Naive thymus-derived CD4-positive, alpha-beta T cell (primary cell): ENCODE data around the gene UBE3D. TPM values are rescaled to one million over a fixed set of nuclear protein-coding genes. Genes with fewer than 3 reads are reported as not detected.

ENCODE experiments used
- ATAC-seq: fragments of 150-1000 bp; cut with Tn5 transposase; 2 replicates; pipeline ENCODE4 v1.10.0; 2021; ENCODE audit warnings: mild to moderate bottlenecking, moderate library complexity
- CTCF ChIA-PET: fragments of 350-600 bp; sonication (Branson Sonifier 250); formaldehyde crosslinking; loops from one replicate; lab custom pipeline; 2021; ENCODE audit warnings: antibody characterized with exemption; lab: Charles Lee
- POLR2A ChIA-PET: fragments of 350-600 bp; sonication (Branson Sonifier 250); formaldehyde crosslinking; loops from one replicate; lab custom pipeline; 2021; ENCODE audit warnings: antibody characterized with exemption, inconsistent platforms; lab: Charles Lee
- DNase-seq, 9 donors: peaks; one replicate each; pipeline versions ENCODE4 v3.0.0 to v3.0.0-alpha.2; 2020 to 2022; ENCODE audit warnings: mixed read lengths in 1 of 9
- H3K27ac ChIP-seq: one replicate; pipeline ENCODE4 v1.7.0; 2013; ENCODE audit warnings: mild to moderate bottlenecking, low read depth, low read length, moderate library complexity
- H3K27me3 ChIP-seq, 2 donors: one replicate each; pipeline ENCODE4 v1.7.0; 2013; ENCODE audit warnings: low read length in 2 of 2, mild to moderate bottlenecking in 2 of 2, moderate library complexity in 2 of 2; ENCODE audit not compliant: control insufficient read depth in 2 of 2, insufficient read depth in 2 of 2
- H3K36me3 ChIP-seq, 3 experiments: 1 replicate in 2 of 3; 2 replicates in 1 of 3; pipeline ENCODE4 v1.7.0; 2013; ENCODE audit warnings: low read length in 3 of 3, mild to moderate bottlenecking in 3 of 3, moderate library complexity in 1 of 3; ENCODE audit not compliant: insufficient read depth in 3 of 3, control insufficient read depth in 2 of 3
- H3K4me1 ChIP-seq, 2 donors: one replicate each; pipeline ENCODE4 v1.7.0; 2013; ENCODE audit warnings: low read length in 2 of 2, mild to moderate bottlenecking in 2 of 2, moderate library complexity in 1 of 2; ENCODE audit not compliant: control insufficient read depth in 2 of 2, insufficient read depth in 2 of 2
- H3K4me3 ChIP-seq: 2 replicates; pipeline ENCODE4 v1.7.0; 2013; ENCODE audit warnings: mild to moderate bottlenecking, low read length
- H3K9me3 ChIP-seq, 3 experiments: 1 replicate in 2 of 3; 2 replicates in 1 of 3; pipeline ENCODE4 v1.7.0; 2013; ENCODE audit warnings: low read length in 3 of 3; ENCODE audit not compliant: control insufficient read depth in 2 of 3
- H3K27ac Mint-ChIP-seq, 9 donors: one replicate each; pipeline ENCODE4 v1.8.0; 2020 to 2022; ENCODE audit warnings: mixed read lengths in 9 of 9, mild to moderate bottlenecking in 8 of 9, moderate library complexity in 5 of 9, inconsistent platforms in 2 of 9
- H3K27me3 Mint-ChIP-seq, 5 donors: one replicate each; pipeline ENCODE4 v1.8.0; 2021 to 2022; ENCODE audit warnings: mixed read lengths in 5 of 5, mild to moderate bottlenecking in 1 of 5
- H3K36me3 Mint-ChIP-seq, 5 donors: one replicate each; pipeline ENCODE4 v1.8.0; 2020 to 2022; ENCODE audit warnings: mixed read lengths in 5 of 5, mild to moderate bottlenecking in 3 of 5, inconsistent platforms in 1 of 5
- H3K4me1 Mint-ChIP-seq, 7 donors: one replicate each; pipeline ENCODE4 v1.8.0; 2020 to 2022; ENCODE audit warnings: mixed read lengths in 7 of 7, mild to moderate bottlenecking in 3 of 7, inconsistent platforms in 1 of 7
- H3K4me3 Mint-ChIP-seq, 10 donors: one replicate each; pipeline ENCODE4 v1.8.0; 2020 to 2022; ENCODE audit warnings: mild to moderate bottlenecking in 10 of 10, mixed read lengths in 10 of 10, moderate library complexity in 6 of 10, inconsistent platforms in 2 of 10
- H3K9me3 Mint-ChIP-seq, 11 donors: one replicate each; pipeline ENCODE4 v1.8.0; 2020 to 2022; ENCODE audit warnings: mixed read lengths in 11 of 11, mild to moderate bottlenecking in 4 of 11, inconsistent platforms in 1 of 11, moderate library complexity in 1 of 11
- intact Hi-C, 2 donors: fragments of 100-400 bp; cut with micrococcal nuclease; formaldehyde crosslinking; loops; one replicate each; pipeline ENCODE4 v1.15.1; 2023
- polyA plus RNA-seq, 2 donors: library from polyadenylated mRNA; unstranded; fragments of 300-500 nt; fragmentation: Illumina TruSeq; gene quantifications; one replicate each; pipeline ENCODE4 v1.2.3, GENCODE V29; 2021
- total RNA-seq, 6 experiments: library from RNA in 5 of 6; stranded (reverse) in 5 of 6; gene quantifications; 1 replicate in 5 of 6; 2 replicates in 1 of 6; pipeline ENCODE4 v1.2.3 and lab custom pipeline; 2021 to 2026

Gene UBE3D
- total and polyA plus RNA-seq, 7 experiments from 2014 or later = 5.8 to 9.3 (median 7.4) TPM

DNA sequence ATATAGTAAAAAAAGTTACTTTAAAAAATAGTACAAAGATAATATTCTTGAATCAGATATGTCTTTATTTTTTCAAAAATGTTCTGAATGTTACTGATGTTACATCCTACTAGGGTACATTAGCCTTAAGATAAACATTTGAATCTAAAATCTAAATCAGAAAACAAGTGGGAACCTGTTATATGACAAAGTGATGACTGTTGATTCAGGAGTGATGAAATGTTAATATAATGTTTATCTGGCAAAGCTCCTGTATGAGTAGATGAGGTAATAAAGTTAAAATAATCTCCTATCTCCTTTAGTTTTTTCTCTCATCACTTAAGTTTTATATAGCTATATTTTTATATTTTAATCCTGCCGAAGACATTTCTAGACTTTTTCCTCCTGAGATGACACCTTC is 6.1 kb upstream of the UBE3D start:
- Histone ChIP-seq H3K9me3 (no peaks in the 10 kb centered on the region), H3K4me3 (no peak overlapping the region), H3K27ac (no peak overlapping the region), H3K27me3 (no peaks in the 10 kb centered on the region), H3K4me1 (peaks cover 11% of the 10 kb centered on the region in 2 donors), H3K36me3 (no peaks in the 10 kb centered on the region)
- DNase-seq (no peak), ATAC-seq (no peak)
- ChIA-PET POLR2A (no interaction called here), CTCF (no interaction called here)
- no peaks in the 10 kb centered on the region for H3K27me3 Mint-ChIP-seq
- H3K4me3 Mint-ChIP-seq = no peak overlapping the region
- intact Hi-C loops = no loop called here
- H3K9me3 Mint-ChIP-seq = no peaks in the 10 kb centered on the region
- H3K27ac Mint-ChIP-seq = no peak overlapping the region
- H3K36me3 Mint-ChIP-seq = peaks cover 0 to 23% (median 5%) of the 10 kb centered on the region in 5 donors
- peaks cover 16 to 63% (median 35%) of the 10 kb centered on the region in 7 donors for H3K4me1 Mint-ChIP-seq

DNA sequence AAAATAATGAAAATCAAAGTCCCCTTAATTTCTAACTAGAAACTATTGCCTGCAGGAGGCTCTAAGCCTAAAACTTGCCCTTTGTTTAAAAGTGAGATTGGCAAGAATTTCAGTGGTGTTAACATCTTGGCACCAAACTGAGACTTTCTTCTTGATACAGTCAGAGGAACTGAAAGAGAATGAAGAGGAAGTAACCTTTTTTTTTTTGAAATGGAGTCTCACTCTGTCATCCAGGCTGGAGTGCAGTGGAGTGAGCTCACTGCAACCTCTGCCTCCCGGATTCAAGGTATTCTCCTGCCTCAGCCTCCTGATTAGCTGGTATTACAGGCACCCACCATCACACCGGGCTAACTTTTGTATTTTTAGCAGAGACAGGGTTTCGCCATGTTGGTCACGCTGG is 5.4 kb upstream of the UBE3D start:
- Mint-ChIP-seq H3K9me3 (no peaks in the 10 kb centered on the region), H3K27ac (no peak overlapping the region), H3K4me1 (peaks cover 18 to 63% (median 38%) of the 10 kb centered on the region in 7 donors), H3K4me3 (peak overlapping the region in 1 of 10 donors; percentile 20), H3K27me3 (no peaks in the 10 kb centered on the region), H3K36me3 (peaks cover 0 to 18% (median 5%) of the 10 kb centered on the region in 5 donors)
- Histone ChIP-seq H3K36me3 (no peaks in the 10 kb centered on the region), H3K27me3 (no peaks in the 10 kb centered on the region), H3K4me3 (no peak overlapping the region), H3K27ac (no peak overlapping the region), H3K9me3 (no peaks in the 10 kb centered on the region), H3K4me1 (peaks cover 13% of the 10 kb centered on the region in 2 donors)
- intact Hi-C loops = no loop called here
- ATAC-seq (no peak), DNase-seq (no peak)
- ChIA-PET CTCF (interaction anchor here (0.6 kb wide), 1 partner anchor 11 kb away, joined by 3 read pairs; no protein-coding TSS in a partner anchor), POLR2A (interaction anchor here (0.7 kb wide), 1 partner anchor 144 kb away, joined by 3 read pairs; no protein-coding TSS in a partner anchor)

DNA sequence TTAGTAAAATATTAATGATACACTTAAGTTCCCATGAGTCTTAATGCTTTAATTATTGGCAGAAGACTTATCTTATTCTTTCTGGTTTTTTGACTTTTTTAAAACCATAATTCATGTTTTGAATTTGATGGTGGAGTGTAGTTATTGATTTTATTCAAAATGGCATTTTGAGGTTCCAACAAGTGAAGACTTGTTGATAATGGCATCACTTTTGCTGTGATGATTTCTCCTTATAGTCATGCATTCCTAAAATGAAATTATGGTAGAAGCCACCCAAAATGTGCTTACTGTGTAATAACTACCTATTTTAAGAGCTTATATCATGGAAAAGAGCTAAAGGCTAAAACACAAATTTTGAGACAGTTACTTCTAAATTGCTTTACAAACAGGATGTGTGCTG is 4.0 kb upstream of the UBE3D start:
- intact Hi-C loops = loop anchor here in 1 of 2 donors (5.0 to 10.0 kb wide), 3 partner anchors 793 to 1315 kb away; partner anchors contain the start of genes CEP162 and TENT5A
- peaks cover 0 to 8% (median 0%) of the 10 kb centered on the region in 5 donors for H3K36me3 Mint-ChIP-seq
- H3K4me1 ChIP-seq = peaks cover 16 to 17% of the 10 kb centered on the region in 2 donors
- ATAC-seq (no peak), DNase-seq (no peak)
- peaks cover 0 to 4% (median 0%) of the 10 kb centered on the region in 3 experiments for H3K36me3 ChIP-seq
- H3K4me3 Mint-ChIP-seq = peak overlapping the region in 2 of 10 donors; percentile 4 to 13
- H3K4me3 ChIP-seq = no peak overlapping the region
- no peaks in the 10 kb centered on the region for H3K9me3 Mint-ChIP-seq
- CTCF ChIA-PET = interaction anchor here (1.6 kb wide), 1 partner anchor 147 kb away, joined by 3 read pairs; no protein-coding TSS in a partner anchor
- POLR2A ChIA-PET = interaction anchor here (0.7 kb wide), 1 partner anchor 1316 kb away, joined by 3 read pairs; no protein-coding TSS in a partner anchor
- H3K27ac ChIP-seq = no peak overlapping the region
- peak overlapping the region in 1 of 9 donors; percentile 54 for H3K27ac Mint-ChIP-seq
- H3K27me3 ChIP-seq = no peaks in the 10 kb centered on the region
- peaks cover 21 to 68% (median 47%) of the 10 kb centered on the region in 7 donors for H3K4me1 Mint-ChIP-seq
- no peaks in the 10 kb centered on the region for H3K9me3 ChIP-seq
- no peaks in the 10 kb centered on the region for H3K27me3 Mint-ChIP-seq

DNA sequence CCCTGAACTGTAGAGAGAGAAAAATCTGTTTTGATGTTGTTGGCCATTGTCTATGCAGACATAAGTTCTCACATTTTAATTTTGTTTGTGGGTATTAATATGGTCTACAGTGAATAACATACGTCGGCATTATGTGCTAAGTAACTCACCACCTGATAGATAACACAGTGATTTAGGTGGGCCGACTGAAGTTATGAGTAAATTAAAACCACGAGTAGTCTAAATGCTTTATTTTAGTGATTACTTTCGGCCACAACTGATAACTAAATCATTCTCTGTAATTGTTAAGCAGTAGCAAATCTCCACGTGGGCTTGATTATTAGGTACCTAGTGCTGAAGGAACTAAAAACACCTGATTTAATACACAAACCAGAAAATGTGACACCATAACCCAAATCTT is 3.0 kb upstream of the UBE3D start:
- ChIA-PET POLR2A (no interaction called here), CTCF (interaction anchor here (1.0 to 3.8 kb wide), 2 partner anchors 49 to 147 kb away, joined by 3 to 36 read pairs; no protein-coding TSS in a partner anchor)
- Mint-ChIP-seq H3K9me3 (no peaks in the 10 kb centered on the region), H3K4me3 (peak overlapping the region; percentile 89 to 96 (median 94)), H3K27me3 (no peaks in the 10 kb centered on the region), H3K4me1 (peaks cover 21 to 73% (median 56%) of the 10 kb centered on the region in 7 donors), H3K36me3 (peaks cover 0 to 8% (median 0%) of the 10 kb centered on the region in 5 donors), H3K27ac (peak overlapping the region; percentile 84 to 97 (median 94))
- Histone ChIP-seq H3K4me1 (peaks cover 16 to 17% of the 10 kb centered on the region in 2 donors), H3K27ac (peak overlapping the region; percentile 93), H3K36me3 (peaks cover 0 to 4% (median 0%) of the 10 kb centered on the region in 3 experiments), H3K27me3 (no peaks in the 10 kb centered on the region), H3K9me3 (no peaks in the 10 kb centered on the region), H3K4me3 (peak overlapping the region; percentile 83)
- no peak for ATAC-seq
- no peak for DNase-seq
- intact Hi-C loops = loop anchor here in 1 of 2 donors (5.0 to 10.0 kb wide), 3 partner anchors 794 to 1314 kb away; partner anchors contain the start of genes CEP162 and TENT5A

DNA sequence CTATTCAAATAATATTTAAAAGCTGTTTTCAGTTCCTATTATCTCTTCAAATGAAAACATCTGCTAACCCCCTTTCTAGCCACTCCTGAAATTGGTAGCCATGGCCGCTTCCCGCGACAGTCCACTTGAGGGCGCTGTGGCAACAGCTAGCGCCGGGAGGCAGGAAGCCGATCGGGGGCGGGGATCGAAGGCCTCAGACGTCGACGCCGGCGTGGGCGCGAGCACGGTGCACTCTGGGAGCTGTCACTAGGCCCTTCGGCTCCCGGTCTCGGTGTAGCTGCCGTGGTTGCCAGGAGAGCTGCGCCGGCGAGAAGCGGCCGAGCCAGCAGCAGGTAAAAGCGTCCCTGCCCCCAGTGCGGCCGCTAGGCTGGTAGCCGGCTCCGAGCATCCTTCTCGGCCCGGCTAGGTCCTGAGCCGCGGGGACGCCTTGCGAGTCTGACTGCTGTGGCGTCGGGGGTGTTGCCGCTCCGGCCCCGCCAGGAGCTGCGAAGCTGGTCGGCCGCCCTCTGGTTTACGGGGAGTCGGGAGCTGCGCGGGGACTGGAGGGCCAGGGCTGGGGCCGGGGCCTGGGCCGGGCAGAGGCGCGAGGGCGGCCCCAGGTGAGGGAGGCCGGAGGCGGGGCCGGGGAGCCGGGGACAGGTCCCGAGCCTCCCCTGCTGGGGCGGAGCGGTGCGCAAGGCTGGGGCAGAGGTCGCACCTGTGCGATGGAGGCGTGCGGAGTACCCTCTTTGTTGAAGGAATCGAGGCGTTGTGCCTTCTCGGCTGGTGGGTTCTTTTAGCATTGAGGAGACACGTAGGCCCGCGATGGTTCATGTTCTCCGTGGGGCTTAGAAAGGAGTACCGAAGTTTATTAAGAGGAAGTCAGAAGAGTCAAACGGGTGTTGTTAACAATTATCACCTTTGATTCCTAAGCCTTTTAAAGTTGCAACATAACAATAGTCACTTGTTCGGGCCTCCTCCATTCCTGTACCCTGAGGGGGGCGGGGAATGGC is 2.1 kb upstream of the UBE3D start, which contains the start of gene DOP1A:
Gene DOP1A, plus strand, starts transcription at position 224 of the 992 bp plus-strand sequence. CDS start 29,307 bp downstream, outside the sequence.
- Histone ChIP-seq H3K4me1 (peaks cover 16 to 17% of the 10 kb centered on the region in 2 donors), H3K9me3 (no peaks in the 10 kb centered on the region), H3K27me3 (no peaks in the 10 kb centered on the region), H3K36me3 (peaks cover 0 to 4% (median 0%) of the 10 kb centered on the region in 3 experiments), H3K4me3 (peak within 1 kb of the TSS; percentile 83), H3K27ac (peak within 1 kb of the TSS; percentile 93)
- Mint-ChIP-seq H3K4me1 (peaks cover 21 to 70% (median 57%) of the 10 kb centered on the region in 7 donors), H3K27me3 (no peaks in the 10 kb centered on the region), H3K9me3 (no peaks in the 10 kb centered on the region), H3K36me3 (peaks cover 0 to 5% (median 0%) of the 10 kb centered on the region in 5 donors), H3K4me3 (peak within 1 kb of the TSS; percentile 89 to 96 (median 94)), H3K27ac (peak within 1 kb of the TSS; percentile 85 to 97 (median 94))
- intact Hi-C loops = loop anchor here (1.0 to 10.0 kb wide), 10 partner anchors 126 to 1313 kb away; partner anchors contain the start of genes CEP162 (in 2 of the 2), PGM3 (in 2 of the 2), RWDD2A (in 2 of the 2) and CYB5R4 (in 1 of the 2)
- CTCF ChIA-PET = interaction anchor here (0.7 to 3.8 kb wide), 14 partner anchors 10 to 1160 kb away, joined by 3 to 36 read pairs (median 4); partner anchors contain the start of gene CEP162
- ATAC-seq = peak; percentile 93
- POLR2A ChIA-PET = interaction anchor here (0.5 to 1.7 kb wide), 5 partner anchors 10 to 818 kb away, joined by 3 to 12 read pairs (median 3); partner anchors contain the start of genes PGM3 and RWDD2A
- peak; percentile 91 to 97 (median 95) for DNase-seq

DNA sequence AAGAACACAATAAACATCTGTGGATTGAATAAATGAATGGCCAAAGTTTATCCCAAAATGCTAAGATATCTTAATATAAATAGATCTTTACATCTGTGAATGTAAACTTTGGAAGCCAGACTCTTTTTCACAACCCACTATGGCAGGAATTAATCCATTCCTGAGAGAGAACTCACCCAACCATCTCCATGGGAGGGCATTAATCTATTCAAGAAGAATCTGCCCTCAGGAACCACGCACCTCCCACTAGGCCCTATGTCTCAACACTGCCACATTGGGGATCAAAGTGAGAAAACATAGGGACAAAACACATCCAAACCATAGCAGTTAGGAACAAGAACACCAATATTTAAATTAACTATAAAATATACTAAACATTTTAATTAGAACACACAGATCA is 3.4 kb downstream of the UBE3D start:
- Histone ChIP-seq H3K4me3 (no peak overlapping the region), H3K4me1 (peaks cover 5% of the 10 kb centered on the region in 2 donors), H3K27me3 (no peaks in the 10 kb centered on the region), H3K27ac (no peak overlapping the region), H3K36me3 (peaks cover 0 to 4% (median 0%) of the 10 kb centered on the region in 3 experiments), H3K9me3 (no peaks in the 10 kb centered on the region)
- peaks cover 0 to 17% (median 2%) of the 10 kb centered on the region in 5 donors for H3K36me3 Mint-ChIP-seq
- H3K27ac Mint-ChIP-seq = no peak overlapping the region
- CTCF ChIA-PET = no interaction called here
- ATAC-seq = no peak
- H3K27me3 Mint-ChIP-seq = no peaks in the 10 kb centered on the region
- POLR2A ChIA-PET = no interaction called here
- DNase-seq = no peak
- H3K9me3 Mint-ChIP-seq = no peaks in the 10 kb centered on the region
- H3K4me1 Mint-ChIP-seq = peaks cover 12 to 46% (median 34%) of the 10 kb centered on the region in 7 donors
- intact Hi-C loops = loop anchor here in 1 of 2 donors (10.0 kb wide), 1 partner anchor 1307 kb away; the partner anchor contains the start of gene TENT5A
- H3K4me3 Mint-ChIP-seq = no peak overlapping the region
